ENCODE measurements around the gene ZNF77.

GRCh38 chr19:2981898-2982297 lies 37.1 kb upstream of the ZNF77 start:
- TF ChIP-seq, protein P1, sequence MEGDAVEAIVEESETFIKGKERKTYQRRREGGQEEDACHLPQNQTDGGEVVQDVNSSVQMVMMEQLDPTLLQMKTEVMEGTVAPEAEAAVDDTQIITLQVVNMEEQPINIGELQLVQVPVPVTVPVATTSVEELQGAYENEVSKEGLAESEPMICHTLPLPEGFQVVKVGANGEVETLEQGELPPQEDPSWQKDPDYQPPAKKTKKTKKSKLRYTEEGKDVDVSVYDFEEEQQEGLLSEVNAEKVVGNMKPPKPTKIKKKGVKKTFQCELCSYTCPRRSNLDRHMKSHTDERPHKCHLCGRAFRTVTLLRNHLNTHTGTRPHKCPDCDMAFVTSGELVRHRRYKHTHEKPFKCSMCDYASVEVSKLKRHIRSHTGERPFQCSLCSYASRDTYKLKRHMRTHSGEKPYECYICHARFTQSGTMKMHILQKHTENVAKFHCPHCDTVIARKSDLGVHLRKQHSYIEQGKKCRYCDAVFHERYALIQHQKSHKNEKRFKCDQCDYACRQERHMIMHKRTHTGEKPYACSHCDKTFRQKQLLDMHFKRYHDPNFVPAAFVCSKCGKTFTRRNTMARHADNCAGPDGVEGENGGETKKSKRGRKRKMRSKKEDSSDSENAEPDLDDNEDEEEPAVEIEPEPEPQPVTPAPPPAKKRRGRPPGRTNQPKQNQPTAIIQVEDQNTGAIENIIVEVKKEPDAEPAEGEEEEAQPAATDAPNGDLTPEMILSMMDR (IDR thresholded peaks at IDR 0.05), result no peak
- TF ChIP-seq EZH2 (IDR thresholded peaks at IDR 0.05; ENCODE audit: borderline replicate concordance, insufficient read depth, low read depth, low read length, poor library complexity, severe bottlenecking), result no peak

All from B cell (primary cell).